GM20000 (cell line): ENCODE data around the gene KIAA0232.

Source experiments
- DNase-seq: peaks from one replicate; pipeline ENCODE4 v3.0.0; 2012; ENCODE audit warnings: low spot score
- CTCF ChIP-seq: IDR thresholded peaks from 2 replicates; pipeline ENCODE4 v1.5.1; 2012; ENCODE audit warnings: mild to moderate bottlenecking, control low read depth; ENCODE audit errors: extremely low read depth, missing control alignments

The KIAA0232 gene

DNA sequence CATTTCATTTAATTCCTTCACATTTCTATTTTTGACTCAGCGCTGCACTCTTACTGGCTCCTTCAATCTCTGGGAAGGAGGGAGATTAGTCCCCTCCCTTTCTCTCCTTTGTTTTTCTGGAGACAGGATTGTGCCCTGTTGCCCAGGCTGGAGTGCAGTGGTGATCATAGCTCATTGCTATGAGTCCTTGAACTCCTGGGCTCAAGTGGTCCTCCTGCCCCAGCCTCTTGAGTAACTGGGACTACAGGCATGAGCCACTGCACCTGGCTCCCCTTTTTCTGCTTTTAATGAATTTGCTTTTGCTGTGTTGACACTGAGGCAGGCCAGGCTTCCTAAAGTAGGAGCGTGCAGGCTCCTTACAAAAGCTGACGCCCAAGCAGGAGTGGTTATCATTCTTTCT, 137.6 kb downstream of the KIAA0232 start:
- DNase-seq: no peak
- TF ChIP-seq CTCF: no peak

DNA sequence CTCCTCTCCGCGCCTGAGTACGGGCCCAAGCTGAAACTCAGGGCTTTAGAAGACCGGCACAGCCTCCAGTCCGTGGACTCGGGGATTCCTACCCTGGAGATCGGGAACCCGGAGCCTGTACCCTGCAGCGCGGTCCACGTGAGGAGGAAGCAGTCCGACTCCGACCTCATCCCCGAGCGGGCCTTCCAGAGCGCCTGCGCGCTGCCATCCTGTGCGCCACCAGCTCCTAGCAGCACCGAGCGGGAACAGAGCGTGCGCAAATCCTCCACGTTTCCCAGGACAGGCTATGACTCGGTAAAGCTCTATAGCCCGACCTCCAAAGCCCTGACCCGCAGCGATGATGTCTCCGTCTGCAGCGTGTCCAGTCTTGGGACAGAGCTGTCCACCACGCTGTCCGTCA, 141.0 kb downstream of the KIAA0232 start:
- no peak for TF ChIP-seq CTCF

GRCh38 chr4:6924361-6924779, 141.8 kb downstream of the KIAA0232 start:
- no peak for DNase-seq
- no peak for TF ChIP-seq CTCF

More for the DNA sequence above, 141.0 kb downstream of the KIAA0232 start:
- DNase-seq: no peak

GRCh38 chr4:6925357-6925836, 142.9 kb downstream of the KIAA0232 start:
- no peak for DNase-seq

DNA sequence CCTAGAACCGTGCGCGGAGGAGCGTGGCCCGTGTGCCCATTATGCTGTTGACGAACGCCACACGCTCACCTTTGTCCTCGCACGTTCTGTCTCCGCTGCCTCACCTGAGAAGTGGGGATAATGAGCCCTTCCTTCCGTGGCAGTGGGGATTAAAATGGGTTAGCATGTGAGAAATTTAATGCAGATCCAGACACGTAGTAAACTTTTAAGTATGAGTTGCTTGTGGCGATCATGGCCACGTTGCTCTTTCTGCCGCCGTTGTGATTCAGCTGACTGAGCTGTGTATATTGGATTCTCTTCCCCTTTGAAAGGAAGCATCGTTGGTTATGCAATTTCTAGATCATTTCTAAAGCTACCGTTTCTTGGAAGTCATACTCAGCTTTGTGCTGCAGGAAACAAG, 143.6 kb downstream of the KIAA0232 start:
- no peak for TF ChIP-seq CTCF
- DNase-seq: no peak

More at GRCh38 chr4:6925357-6925836, 142.9 kb downstream of the KIAA0232 start:
- no peak for TF ChIP-seq CTCF

DNA sequence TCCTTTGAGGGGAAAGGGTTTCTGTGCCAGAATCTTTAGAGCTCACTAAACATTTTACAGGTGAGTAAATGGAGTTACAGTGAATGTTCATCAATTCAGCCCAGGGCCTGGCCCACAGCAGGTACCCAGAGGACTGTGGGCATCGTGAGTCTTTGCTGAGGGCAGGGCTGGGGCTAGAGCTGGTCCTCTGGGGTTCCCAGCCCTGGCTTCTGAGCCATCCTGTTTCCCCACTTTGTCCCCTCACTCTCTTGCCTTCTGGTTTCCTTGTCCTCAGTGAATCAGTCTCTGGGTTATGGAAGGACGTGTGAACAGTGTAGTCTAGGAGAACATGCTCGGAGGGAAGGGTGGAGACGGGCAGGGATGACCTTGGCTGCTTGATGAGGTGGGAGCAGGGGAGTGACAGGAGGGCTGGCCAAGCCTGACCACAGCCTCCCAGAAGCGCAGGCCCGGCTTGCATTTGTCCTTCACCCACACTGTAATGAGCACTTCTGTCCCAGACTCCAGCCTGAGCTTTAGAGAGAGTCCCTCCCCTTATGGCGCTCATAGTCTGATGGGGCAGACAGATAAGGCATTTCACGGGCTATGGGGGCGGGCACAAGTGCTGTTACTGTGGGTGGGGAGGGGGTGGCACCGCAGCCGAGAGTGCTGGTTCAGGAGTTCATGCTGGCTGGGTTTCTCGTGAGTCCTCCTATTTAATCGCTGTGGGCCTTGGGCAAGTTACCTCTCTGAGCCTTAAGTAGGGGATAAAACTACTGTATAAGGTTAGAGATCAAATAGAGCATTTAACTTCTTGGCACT, 144.4 kb downstream of the KIAA0232 start:
- no peak for TF ChIP-seq CTCF
- no peak for DNase-seq

- no peak for DNase-seq
- no peak for TF ChIP-seq CTCF
Observed at GRCh38 chr4:6928081-6928480, 145.6 kb downstream of the KIAA0232 start.
